Activated naive CD8-positive, alpha-beta T cell treated with anti-CD3 and anti-CD28 coated beads, Interleukin-2, amount 50 U/mL, for 16 hours (primary cell): ENCODE data around the gene MRGPRF.

ENCODE experiments used
- DNase-seq: peaks from one replicate; pipeline ENCODE4 v3.0.0-alpha.2; 2020; ENCODE audit warnings: low read depth, low spot score

MRGPRF gene

DNA sequence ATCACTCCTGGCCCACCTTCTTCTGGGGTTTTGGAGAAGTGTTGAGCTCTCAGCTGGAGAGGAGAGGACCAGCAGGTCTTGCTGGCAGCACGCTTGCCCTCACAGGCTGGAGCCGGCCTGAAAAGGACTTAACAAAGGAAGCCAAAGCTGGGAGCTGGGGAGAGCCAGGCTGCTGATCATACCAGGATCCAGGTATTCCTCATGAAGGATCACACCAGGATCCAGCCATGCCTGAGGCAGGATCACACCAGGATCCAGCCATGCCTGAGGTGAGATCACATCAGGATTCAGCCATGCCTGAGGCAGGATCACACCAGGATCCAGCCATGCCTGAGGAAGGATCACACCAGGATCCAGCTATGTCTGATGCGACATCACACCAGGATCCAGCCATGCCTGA, 49.3 kb downstream of the MRGPRF start:
- DNase-seq = no peak

DNA sequence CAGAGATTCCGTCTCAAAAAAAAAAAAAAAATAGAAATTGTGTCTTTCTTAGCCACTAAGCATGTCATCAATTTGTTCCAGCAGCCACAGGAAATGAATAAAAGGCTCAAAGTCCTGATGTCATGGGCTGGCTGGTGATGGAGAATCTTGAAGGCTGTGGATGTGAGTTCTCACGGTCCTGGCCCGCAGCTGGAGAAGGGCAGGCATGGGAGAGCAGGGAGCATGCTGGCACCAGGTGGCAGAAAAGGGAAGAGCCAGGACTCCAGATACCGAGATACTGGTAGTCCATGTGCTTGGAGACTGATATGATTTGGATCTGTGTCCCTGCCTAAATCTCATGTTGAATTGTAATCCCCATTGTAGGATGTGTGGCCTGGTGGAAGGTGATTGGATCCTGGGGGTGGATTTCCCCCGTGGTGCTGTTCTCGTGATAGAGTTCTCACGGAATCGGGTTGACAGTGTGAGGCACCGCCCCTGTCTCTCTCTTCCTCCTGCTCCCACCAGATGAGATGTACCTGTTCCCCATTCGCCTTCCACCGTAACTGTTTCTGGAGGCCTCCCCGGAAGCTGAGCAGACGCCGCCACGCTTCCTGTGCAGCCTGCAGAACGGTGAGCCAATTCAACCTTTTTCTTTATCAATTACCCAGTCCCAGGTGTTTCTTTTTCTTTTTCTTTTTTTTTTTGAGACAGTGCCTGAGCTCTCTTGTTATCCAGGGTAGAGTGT, 50.4 kb downstream of the MRGPRF start:
- no peak for DNase-seq

DNA sequence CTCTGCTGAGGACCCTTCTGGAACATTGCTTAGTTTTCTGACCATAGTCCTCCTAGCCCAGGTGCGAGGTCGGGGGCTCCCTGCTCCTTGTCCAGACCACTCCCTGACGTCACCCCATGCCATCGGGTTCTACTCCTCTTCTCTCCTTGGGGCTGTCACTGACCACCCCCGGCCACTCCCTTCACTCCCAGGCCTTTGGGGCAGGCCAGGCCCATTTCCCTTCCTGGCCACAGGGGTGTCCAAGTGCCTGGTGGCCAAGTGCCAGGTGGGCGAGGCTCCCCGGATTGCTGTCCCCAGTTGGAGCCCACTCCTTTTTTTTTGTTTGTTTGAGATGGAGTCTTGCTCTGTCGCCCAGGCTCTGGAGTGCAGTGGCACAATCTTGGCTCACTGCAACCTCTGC, 51.8 kb downstream of the MRGPRF start:
- DNase-seq = no peak

DNA sequence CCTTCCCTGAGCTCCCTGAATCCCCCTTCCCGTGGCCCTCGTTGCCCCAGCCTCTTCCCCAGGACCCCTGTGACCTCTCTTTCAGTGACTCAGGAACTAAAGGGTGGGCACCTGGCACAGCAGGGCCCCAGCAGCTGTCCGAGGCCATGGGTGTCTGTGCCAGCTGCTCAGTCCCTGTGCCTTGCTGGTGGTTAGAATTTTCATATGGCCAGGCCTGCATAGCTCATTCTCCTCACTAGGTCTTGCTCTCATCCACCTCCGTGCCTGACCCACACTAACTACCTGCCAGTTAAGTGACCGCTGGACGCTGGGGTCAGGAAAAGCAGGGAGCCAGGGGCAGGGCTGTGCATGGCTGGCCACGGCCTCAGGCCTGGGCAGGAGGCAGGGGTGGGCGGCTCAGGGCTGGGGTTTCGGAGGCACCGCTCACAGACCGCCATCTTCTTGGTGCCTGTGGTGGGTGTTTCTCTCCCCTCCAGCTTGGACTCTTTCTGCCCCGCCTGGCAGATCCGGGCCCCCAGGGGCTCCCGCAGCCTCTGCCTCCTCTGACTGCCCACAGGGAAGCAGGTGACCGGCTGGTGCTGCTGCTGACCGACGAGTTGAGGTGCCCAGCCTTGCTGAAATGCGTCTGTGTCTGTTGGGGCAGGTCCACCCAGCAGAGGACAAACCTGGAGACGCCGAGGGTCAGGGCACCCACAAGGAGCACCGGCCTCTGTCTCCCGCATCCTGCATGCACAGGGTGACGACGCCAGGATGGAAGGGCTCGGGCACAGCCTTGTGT, 52.6 kb downstream of the MRGPRF start:
- no peak for DNase-seq

DNA sequence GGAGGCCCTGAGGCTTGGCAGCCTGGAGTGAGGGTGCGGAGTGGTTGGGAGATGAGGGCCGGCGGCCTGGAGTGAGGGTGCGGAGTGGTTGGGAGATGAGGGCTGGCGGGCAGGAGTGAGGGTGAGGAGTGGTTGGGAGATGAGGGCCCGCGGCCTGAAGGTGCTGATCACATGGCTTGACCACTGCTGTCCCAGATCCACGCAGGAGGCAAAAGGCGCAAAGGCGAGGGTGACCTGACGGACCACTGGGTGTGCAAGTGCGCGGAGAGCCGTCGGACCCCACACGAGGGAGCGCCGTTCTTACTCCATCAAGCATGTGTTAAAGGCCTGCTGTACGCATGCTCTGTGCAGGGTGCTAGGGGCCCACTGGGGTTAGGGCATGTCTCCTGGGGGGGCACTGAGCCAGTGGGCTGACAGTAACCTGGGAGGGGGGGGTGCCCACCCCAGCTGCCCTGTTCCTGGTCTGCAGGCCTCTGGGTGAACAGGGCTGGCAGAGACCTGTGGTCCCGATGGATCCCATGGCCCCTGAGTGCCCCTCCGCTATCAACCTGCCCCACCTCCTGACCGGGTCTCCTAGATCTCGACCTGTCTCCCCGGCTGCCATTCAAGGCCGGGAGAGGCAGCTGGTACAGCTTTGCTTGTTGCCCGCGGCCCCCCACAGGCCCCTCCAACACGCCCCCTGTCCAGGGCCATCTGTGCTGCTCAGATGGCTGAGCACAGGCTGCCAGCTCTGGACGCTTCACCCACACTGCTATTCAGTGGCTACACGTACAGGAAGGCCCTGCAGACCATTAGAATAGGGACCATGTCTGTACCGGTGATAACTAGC, 53.4 kb downstream of the MRGPRF start:
- DNase-seq = no peak

DNA sequence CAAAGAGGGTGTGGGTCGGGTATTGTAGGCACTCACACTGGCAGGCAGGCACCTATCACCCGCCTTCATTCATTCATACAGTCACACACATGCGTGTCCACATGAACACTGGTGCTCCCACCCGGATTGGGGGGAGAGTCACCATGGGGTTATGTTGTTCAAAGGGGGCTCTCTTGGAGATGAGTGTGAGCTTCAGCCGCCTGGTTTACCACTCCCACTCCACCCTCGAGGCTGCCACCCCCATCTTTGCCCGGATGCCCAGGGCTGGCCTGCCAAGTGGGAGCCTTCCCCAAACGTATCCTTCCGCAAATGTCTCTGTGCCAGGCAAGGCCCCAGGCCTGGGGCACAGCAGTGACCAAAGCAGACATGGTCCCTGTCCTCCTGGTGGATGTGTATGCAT, 54.8 kb downstream of the MRGPRF start:
- DNase-seq = no peak

DNA sequence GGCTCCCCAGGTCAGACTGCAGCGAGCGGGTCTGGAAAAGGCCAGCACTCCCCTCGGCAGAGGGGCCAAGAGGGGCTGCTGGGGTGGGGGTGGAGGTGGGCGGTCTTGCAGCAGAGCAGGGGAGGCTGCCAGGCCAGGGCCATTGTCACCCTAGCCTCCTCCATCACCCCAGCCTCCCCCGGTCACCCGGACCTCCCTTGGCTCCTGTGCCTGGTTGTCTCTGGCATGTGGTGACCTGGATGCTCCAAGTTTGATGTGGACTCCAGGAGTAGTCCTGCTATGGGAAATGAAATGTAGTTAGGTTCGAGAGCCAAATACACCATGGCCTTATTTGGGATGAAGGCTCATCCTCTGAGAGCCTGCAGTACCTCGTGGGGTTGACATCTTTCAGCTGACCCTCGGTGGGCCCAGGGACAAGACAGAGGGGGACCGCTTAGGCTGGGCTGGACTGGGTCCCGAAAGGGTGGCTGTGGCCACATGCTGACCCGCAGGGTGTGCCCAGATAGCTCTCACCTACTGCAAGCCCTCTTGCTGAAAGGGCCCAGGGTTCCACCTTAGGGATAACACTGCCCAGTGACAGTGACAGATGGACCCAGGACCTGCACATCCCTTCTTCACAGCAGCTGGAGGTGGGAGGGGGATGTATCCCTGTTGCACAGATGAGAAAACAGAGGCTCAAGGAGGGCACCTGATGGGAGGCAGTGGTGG, 56.3 kb downstream of the MRGPRF start:
- no peak for DNase-seq

DNA sequence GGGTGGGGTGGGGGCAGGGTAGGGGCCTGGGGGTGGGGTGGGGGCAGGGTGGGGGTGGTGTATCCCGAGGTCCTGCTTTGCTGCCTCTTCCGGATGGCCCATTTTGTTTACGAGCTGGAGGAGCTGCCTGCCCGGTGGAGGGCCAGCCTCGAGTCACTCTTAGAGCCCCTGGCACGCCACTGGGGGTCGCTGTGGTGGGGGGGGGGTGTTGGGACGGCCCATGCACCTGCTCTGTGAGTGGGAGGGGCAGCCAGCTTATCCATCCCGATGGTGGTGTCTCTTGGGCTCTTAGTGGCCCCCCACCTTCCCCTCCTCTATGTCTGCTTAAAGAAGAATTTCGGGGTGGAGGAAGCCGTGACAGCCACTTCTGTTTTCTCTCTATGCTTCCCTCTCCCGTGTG, 56.9 kb downstream of the MRGPRF start:
- DNase-seq = no peak

DNA sequence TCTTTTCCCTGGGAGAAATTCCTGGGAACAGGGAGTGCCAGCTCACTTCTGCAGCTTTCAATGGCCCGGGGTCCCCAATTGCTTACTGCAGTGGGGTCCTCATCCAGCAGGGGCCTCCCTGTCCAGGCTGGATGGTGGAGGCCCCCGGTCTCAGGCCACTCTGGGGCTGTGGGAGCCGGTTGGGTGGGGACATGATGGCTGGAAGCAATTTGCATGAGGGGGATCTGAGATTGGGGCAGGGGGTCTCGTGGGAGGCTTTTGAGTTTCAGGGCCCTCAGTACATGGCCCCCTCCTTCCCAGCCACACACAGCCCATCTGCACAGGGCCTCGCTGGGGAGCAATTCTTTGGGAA, 57.5 kb downstream of the MRGPRF start:
- DNase-seq = no peak

DNA sequence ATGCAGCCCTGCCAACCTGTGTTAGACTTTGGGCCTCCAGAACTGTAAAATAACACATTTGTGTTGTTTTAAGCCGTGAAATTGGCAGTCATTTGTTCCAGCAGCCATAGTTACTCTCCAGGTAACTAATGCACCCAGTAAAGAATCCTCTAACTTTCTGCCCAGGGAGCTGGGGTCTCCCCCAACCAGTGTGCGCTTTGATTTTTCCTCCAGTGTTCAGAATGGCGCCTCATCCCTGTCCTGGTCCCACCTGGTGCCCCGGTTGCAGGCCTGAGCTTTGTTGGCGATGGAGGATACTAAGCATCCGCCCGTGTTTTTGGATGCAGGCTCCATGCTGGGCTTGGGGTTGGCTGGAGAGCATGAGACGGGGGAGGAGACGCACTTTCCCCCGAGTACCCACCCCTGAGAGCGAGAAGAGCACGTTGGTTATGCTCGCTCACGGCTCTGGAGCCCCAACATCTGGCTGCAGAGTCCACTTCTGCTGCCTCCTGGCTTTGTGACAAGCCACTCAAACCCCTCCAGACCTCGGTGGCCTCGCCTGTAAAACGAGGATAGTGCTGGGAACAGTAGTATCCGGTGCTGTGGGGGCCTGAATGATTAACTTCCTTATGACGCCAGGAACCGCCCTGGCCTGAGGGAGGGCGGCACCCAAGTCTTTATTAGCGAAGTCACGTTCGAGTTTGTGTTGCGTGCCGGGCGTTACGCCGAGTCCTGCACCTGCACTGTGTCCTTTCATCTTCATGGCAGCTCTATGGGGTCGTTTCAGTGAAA, 58.0 kb downstream of the MRGPRF start:
- no peak for DNase-seq
